Activated CD4-positive, alpha-beta T cell treated with anti-CD3 and anti-CD28 coated beads for 36 hours (primary cell): ENCODE data around the gene NAPG. TPM values are rescaled to one million over a fixed set of nuclear protein-coding genes. Genes with fewer than 3 reads are reported as not detected.

Source experiments
- ATAC-seq: fragments of 200-7000 bp; cut with Tn5 transposase; one replicate; pipeline ENCODE4 v1.10.0; 2021; ENCODE audit warnings: mild to moderate bottlenecking, moderate library complexity
- CTCF ChIA-PET: fragments of 350-600 bp; sonication (Branson Sonifier 250); formaldehyde crosslinking; loops from one replicate; lab custom pipeline; 2021; ENCODE audit warnings: antibody characterized with exemption; lab: Charles Lee
- POLR2A ChIA-PET: fragments of 350-600 bp; sonication (Branson Sonifier 250); formaldehyde crosslinking; loops from one replicate; lab custom pipeline; 2021; ENCODE audit warnings: antibody characterized with exemption, inconsistent platforms; lab: Charles Lee
- DNase-seq: peaks from one replicate; pipeline ENCODE4 v3.0.0-alpha.2; 2020
- H3K27ac Mint-ChIP-seq: one replicate; pipeline ENCODE4 v1.8.0; 2021; ENCODE audit warnings: mixed read lengths
- H3K27me3 Mint-ChIP-seq: one replicate; pipeline ENCODE4 v1.8.0; 2021; ENCODE audit warnings: mixed read lengths
- H3K36me3 Mint-ChIP-seq: one replicate; pipeline ENCODE4 v1.8.0; 2021; ENCODE audit warnings: low read depth, mixed read lengths
- H3K4me1 Mint-ChIP-seq: one replicate; pipeline ENCODE4 v1.8.0; 2021; ENCODE audit warnings: mixed read lengths
- H3K4me3 Mint-ChIP-seq: one replicate; pipeline ENCODE4 v1.8.0; 2021; ENCODE audit warnings: mild to moderate bottlenecking, moderate library complexity, mixed read lengths
- H3K9me3 Mint-ChIP-seq: one replicate; pipeline ENCODE4 v1.8.0; 2021; ENCODE audit warnings: low read depth, mixed read lengths
- intact Hi-C, 2 experiments: fragments of 100-400 bp; cut with DNase I in 1 of 2; cut with micrococcal nuclease in 1 of 2; formaldehyde crosslinking; loops; one replicate each; pipeline versions ENCODE4 v1.14.2 to v1.15.1; 2022 to 2024; cut with DNase I, micrococcal nuclease
- total RNA-seq, 2 experiments: library from RNA; stranded (reverse); gene quantifications; one replicate each; pipeline ENCODE4 v1.2.3, GENCODE V29; 2021

NAPG gene
- total RNA-seq = 10 to 100 TPM; 28.6 to 31.0 TPM

GRCh38 chr18:10525697-10526560 lies at the start of gene NAPG:
TSS of gene NAPG (plus strand) at chr18:10526027. CDS start at chr18:10526103, 76 bp downstream.
- H3K9me3 Mint-ChIP-seq = no peaks in the 10 kb centered on the region
- peak within 1 kb of the TSS; percentile 96 for H3K27ac Mint-ChIP-seq
- peaks cover 3% of the 10 kb centered on the region for H3K36me3 Mint-ChIP-seq
- ChIA-PET CTCF (no interaction called here), POLR2A (no interaction called here)
- ATAC-seq (peak; percentile 84), DNase-seq (peak; percentile 94)
- H3K4me3 Mint-ChIP-seq = peak within 1 kb of the TSS; percentile 92
- intact Hi-C loops = loop anchor here (1.0 to 5.0 kb wide), 8 partner anchors 34 to 1919 kb away; partner anchors contain the start of genes VAPA (in 2 of the 2), CHMP1B (in 1 of the 2), PPP4R1 (in 1 of the 2) and RAB12 (in 1 of the 2)
- peaks cover 52% of the 10 kb centered on the region for H3K4me1 Mint-ChIP-seq
- peaks cover 4% of the 10 kb centered on the region for H3K27me3 Mint-ChIP-seq

DNA sequence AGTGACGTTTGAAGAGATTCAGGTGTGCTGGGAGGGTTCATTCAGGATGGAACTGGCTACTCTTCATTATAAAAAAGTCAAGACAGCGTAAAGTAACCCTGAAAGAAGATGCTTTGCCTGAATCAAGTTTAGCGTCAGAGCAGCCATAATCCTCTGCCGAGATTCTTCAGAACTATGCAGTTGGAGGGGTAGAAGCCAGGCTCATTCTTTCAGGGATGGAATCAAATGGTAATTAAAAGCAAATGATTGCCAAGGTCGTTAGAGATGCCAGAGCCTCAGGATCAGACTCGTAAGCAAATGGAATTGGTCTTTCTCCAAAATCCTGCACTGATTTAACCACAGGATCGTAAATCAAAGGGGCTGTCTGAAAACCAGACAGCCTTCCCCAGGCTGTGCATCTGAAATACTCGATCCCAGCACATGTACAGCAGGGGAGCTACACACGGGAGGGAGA lies 49.5 kb upstream of the NAPG start:
- Mint-ChIP-seq H3K27ac (no peak overlapping the region), H3K36me3 (no peaks in the 10 kb centered on the region), H3K9me3 (no peaks in the 10 kb centered on the region), H3K27me3 (peaks cover 10% of the 10 kb centered on the region), H3K4me3 (no peak overlapping the region), H3K4me1 (no peaks in the 10 kb centered on the region)
- intact Hi-C loops = no loop called here
- POLR2A ChIA-PET = no interaction called here
- CTCF ChIA-PET = interaction anchor here (0.9 to 2.5 kb wide), 2 partner anchors 15 to 39 kb away, joined by 4 to 13 read pairs; no protein-coding TSS in a partner anchor
- no peak for DNase-seq
- no peak for ATAC-seq

- ChIA-PET CTCF (interaction anchor here (2.5 kb wide), 1 partner anchor 14 kb away, joined by 13 read pairs; no protein-coding TSS in a partner anchor), POLR2A (no interaction called here)
- Mint-ChIP-seq H3K9me3 (no peaks in the 10 kb centered on the region), H3K4me3 (no peak overlapping the region), H3K27ac (no peak overlapping the region), H3K36me3 (no peaks in the 10 kb centered on the region), H3K27me3 (peaks cover 10% of the 10 kb centered on the region), H3K4me1 (no peaks in the 10 kb centered on the region)
- ATAC-seq (no peak), DNase-seq (no peak)
- intact Hi-C loops = no loop called here
Observed at GRCh38 chr18:10477121-10477862, 48.5 kb upstream of the NAPG start.

- Mint-ChIP-seq H3K4me3 (no peak overlapping the region), H3K27me3 (peaks cover 10% of the 10 kb centered on the region), H3K4me1 (no peaks in the 10 kb centered on the region), H3K27ac (no peak overlapping the region), H3K36me3 (no peaks in the 10 kb centered on the region), H3K9me3 (no peaks in the 10 kb centered on the region)
- CTCF ChIA-PET = no interaction called here
- DNase-seq (no peak), ATAC-seq (no peak)
- intact Hi-C loops = no loop called here
- POLR2A ChIA-PET = no interaction called here
Observed at GRCh38 chr18:10477863-10478260, 48.0 kb upstream of the NAPG start.

DNA sequence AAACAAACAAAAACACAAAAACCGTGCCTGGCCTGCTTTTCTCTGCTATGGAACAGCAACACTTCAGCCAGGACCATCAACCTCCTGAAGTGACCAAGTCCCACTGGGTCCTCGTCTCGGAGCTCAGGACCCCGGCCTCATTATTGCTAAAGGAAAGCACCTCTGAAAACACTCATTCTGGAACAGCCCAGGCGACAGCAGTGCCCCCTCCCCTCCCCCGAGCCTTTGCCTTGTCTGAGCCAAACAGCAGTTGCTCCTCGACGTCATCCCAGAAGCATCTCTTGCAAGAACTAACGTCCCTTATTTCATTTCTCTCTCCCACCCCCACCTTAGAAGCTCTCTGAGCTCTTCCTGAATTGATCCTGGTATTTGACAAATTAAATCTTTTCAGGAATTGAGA lies 44.0 kb upstream of the NAPG start:
- POLR2A ChIA-PET = no interaction called here

GRCh38 chr18:10482363-10482984 lies 43.4 kb upstream of the NAPG start:
- peaks cover 3% of the 10 kb centered on the region for H3K4me1 Mint-ChIP-seq
- no peak overlapping the region for H3K27ac Mint-ChIP-seq
- ATAC-seq (no peak), DNase-seq (no peak)
- no peaks in the 10 kb centered on the region for H3K36me3 Mint-ChIP-seq
- intact Hi-C loops = no loop called here
- ChIA-PET POLR2A (no interaction called here), CTCF (interaction anchor here (1.3 kb wide), 1 partner anchor 8 kb away, joined by 5 read pairs; no protein-coding TSS in a partner anchor)
- H3K9me3 Mint-ChIP-seq = no peaks in the 10 kb centered on the region
- no peak overlapping the region for H3K4me3 Mint-ChIP-seq
- H3K27me3 Mint-ChIP-seq = no peaks in the 10 kb centered on the region

More for the DNA sequence above, 44.0 kb upstream of the NAPG start:
- no peak overlapping the region for H3K27ac Mint-ChIP-seq
- no peaks in the 10 kb centered on the region for H3K36me3 Mint-ChIP-seq
- ATAC-seq (no peak), DNase-seq (no peak)
- intact Hi-C loops = no loop called here
- no peaks in the 10 kb centered on the region for H3K27me3 Mint-ChIP-seq
- CTCF ChIA-PET = interaction anchor here (1.3 kb wide), 1 partner anchor 9 kb away, joined by 5 read pairs; no protein-coding TSS in a partner anchor
- H3K9me3 Mint-ChIP-seq = no peaks in the 10 kb centered on the region
- no peak overlapping the region for H3K4me3 Mint-ChIP-seq
- peaks cover 3% of the 10 kb centered on the region for H3K4me1 Mint-ChIP-seq

GRCh38 chr18:10482985-10483949 lies 42.6 kb upstream of the NAPG start:
- no peaks in the 10 kb centered on the region for H3K36me3 Mint-ChIP-seq
- intact Hi-C loops = no loop called here
- no peaks in the 10 kb centered on the region for H3K9me3 Mint-ChIP-seq
- no peaks in the 10 kb centered on the region for H3K27me3 Mint-ChIP-seq
- ChIA-PET CTCF (interaction anchor here (0.7 kb wide), 1 partner anchor 216 kb away, joined by 4 read pairs; no protein-coding TSS in a partner anchor), POLR2A (no interaction called here)
- H3K4me1 Mint-ChIP-seq = peaks cover 3% of the 10 kb centered on the region
- H3K27ac Mint-ChIP-seq = no peak overlapping the region
- ATAC-seq (no peak), DNase-seq (no peak)
- no peak overlapping the region for H3K4me3 Mint-ChIP-seq

DNA sequence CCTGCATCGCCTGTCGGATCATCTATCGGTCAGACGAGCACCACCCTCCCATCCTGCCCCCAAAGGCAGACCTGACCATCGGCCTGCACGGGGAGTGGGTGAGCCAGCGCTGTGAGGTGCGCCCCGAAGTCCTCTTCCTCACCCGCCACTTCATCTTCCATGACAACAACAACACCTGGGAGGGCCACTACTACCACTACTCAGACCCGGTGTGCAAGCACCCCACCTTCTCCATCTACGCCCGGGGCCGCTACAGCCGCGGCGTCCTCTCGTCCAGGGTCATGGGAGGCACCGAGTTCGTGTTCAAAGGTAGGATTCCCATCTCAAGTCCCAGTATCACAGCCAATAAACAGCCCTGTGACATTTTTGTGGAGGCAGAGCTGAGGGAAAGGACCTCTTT lies 40.4 kb upstream of the NAPG start:
- H3K9me3 Mint-ChIP-seq = no peaks in the 10 kb centered on the region
- peaks cover 7% of the 10 kb centered on the region for H3K4me1 Mint-ChIP-seq
- intact Hi-C loops = no loop called here
- no peaks in the 10 kb centered on the region for H3K36me3 Mint-ChIP-seq
- no peak overlapping the region for H3K27ac Mint-ChIP-seq
- DNase-seq (no peak), ATAC-seq (no peak)
- CTCF ChIA-PET = no interaction called here
- no peak overlapping the region for H3K4me3 Mint-ChIP-seq
- POLR2A ChIA-PET = no interaction called here
- H3K27me3 Mint-ChIP-seq = no peaks in the 10 kb centered on the region

GRCh38 chr18:10486362-10486761 lies 39.5 kb upstream of the NAPG start:
- no peaks in the 10 kb centered on the region for H3K36me3 Mint-ChIP-seq
- ChIA-PET POLR2A (no interaction called here), CTCF (no interaction called here)
- H3K27ac Mint-ChIP-seq = no peak overlapping the region
- ATAC-seq = no peak
- no peaks in the 10 kb centered on the region for H3K9me3 Mint-ChIP-seq
- DNase-seq = no peak
- no peaks in the 10 kb centered on the region for H3K27me3 Mint-ChIP-seq
- no peak overlapping the region for H3K4me3 Mint-ChIP-seq
- intact Hi-C loops = no loop called here
- H3K4me1 Mint-ChIP-seq = peaks cover 13% of the 10 kb centered on the region

GRCh38 chr18:10487154-10487553 lies 38.7 kb upstream of the NAPG start:
- Mint-ChIP-seq H3K4me3 (no peak overlapping the region), H3K36me3 (no peaks in the 10 kb centered on the region), H3K4me1 (peaks cover 13% of the 10 kb centered on the region), H3K27ac (no peak overlapping the region), H3K27me3 (no peaks in the 10 kb centered on the region), H3K9me3 (no peaks in the 10 kb centered on the region)
- ATAC-seq = no peak
- no peak for DNase-seq
- intact Hi-C loops = no loop called here
- ChIA-PET POLR2A (no interaction called here), CTCF (no interaction called here)
